Neutrophil (primary cell): ENCODE measurements around the gene PSRC1.

Experiments used
- H3K27ac ChIP-seq: fragments of 200-600 bp; sonication (generic); 2 replicates; pipeline ENCODE4 v1.5.1; 2016; ENCODE audit warnings: mild to moderate bottlenecking, moderate library complexity
- H3K27me3 ChIP-seq: fragments of 200-600 bp; sonication (generic); 2 replicates; pipeline ENCODE4 v1.6.0; 2016; ENCODE audit warnings: mild to moderate bottlenecking
- H3K36me3 ChIP-seq: fragments of 200-600 bp; sonication (generic); 2 replicates; pipeline ENCODE4 v1.5.1; 2017
- H3K4me1 ChIP-seq, 2 experiments: fragments of 200-600 bp in 1 of 2; sonication (generic) in 1 of 2; 1 replicate in 1 of 2; 2 replicates in 1 of 2; pipeline versions ENCODE4 v1.5.1 to v1.6.1; 2013 to 2016; ENCODE audit warnings: low read depth in 1 of 2, low read length in 1 of 2, mild to moderate bottlenecking in 1 of 2, moderate library complexity in 1 of 2; ENCODE audit not compliant: control insufficient read depth in 1 of 2, insufficient read depth in 1 of 2
- H3K4me3 ChIP-seq, 2 experiments: fragments of 200-600 bp in 1 of 2; sonication (generic) in 1 of 2; 1 replicate in 1 of 2; 2 replicates in 1 of 2; pipeline ENCODE4 v1.5.1; 2013 to 2016; ENCODE audit warnings: low read depth in 1 of 2, low read length in 1 of 2, mild to moderate bottlenecking in 1 of 2, moderate library complexity in 1 of 2
- H3K9me3 ChIP-seq: fragments of 200-600 bp; sonication (generic); 2 replicates; pipeline ENCODE4 v1.5.1; 2016
- TF ChIP-seq, protein P1 (sequence below): fragments of 200-600 bp; sonication (generic); IDR thresholded peaks from 2 replicates; pipeline ENCODE4 v1.5.1; 2016; ENCODE audit warnings: antibody characterized with exemption

PSRC1 gene

GRCh38 chr1:109265016-109265415 is 17.9 kb downstream of the PSRC1 start:
- Histone ChIP-seq H3K27me3 (peaks cover 10% of the 10 kb centered on the region), H3K4me3 (no peak overlapping the region), H3K27ac (no peak overlapping the region), H3K36me3 (no peaks in the 10 kb centered on the region), H3K4me1 (peaks cover 0 to 5% of the 10 kb centered on the region in 2 experiments), H3K9me3 (no peaks in the 10 kb centered on the region)
- TF ChIP-seq, protein P1, sequence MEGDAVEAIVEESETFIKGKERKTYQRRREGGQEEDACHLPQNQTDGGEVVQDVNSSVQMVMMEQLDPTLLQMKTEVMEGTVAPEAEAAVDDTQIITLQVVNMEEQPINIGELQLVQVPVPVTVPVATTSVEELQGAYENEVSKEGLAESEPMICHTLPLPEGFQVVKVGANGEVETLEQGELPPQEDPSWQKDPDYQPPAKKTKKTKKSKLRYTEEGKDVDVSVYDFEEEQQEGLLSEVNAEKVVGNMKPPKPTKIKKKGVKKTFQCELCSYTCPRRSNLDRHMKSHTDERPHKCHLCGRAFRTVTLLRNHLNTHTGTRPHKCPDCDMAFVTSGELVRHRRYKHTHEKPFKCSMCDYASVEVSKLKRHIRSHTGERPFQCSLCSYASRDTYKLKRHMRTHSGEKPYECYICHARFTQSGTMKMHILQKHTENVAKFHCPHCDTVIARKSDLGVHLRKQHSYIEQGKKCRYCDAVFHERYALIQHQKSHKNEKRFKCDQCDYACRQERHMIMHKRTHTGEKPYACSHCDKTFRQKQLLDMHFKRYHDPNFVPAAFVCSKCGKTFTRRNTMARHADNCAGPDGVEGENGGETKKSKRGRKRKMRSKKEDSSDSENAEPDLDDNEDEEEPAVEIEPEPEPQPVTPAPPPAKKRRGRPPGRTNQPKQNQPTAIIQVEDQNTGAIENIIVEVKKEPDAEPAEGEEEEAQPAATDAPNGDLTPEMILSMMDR = no peak

DNA sequence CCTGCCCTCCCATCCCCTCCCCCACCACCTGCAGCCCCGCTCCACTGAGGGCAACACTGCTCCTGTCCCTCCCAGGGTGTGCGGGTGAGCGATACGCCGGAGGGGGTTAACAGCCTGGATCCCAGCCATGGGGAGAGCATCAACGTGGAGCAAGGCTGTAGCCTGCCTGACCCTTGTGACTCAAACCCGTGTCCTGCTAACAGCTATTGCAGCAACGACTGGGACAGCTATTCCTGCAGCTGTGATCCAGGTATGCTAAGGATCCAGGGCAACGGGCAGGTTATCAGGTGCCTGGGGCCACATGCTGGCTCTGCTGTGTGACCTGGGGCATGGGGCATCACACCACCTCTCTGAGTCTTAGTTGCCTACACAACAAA is 18.6 kb downstream of the PSRC1 start:
- Histone ChIP-seq H3K9me3 (no peaks in the 10 kb centered on the region), H3K27me3 (peaks cover 10% of the 10 kb centered on the region), H3K4me3 (no peak overlapping the region), H3K36me3 (no peaks in the 10 kb centered on the region), H3K4me1 (peaks cover 0 to 5% of the 10 kb centered on the region in 2 experiments), H3K27ac (no peak overlapping the region)
- TF ChIP-seq, protein P1 = no peak

GRCh38 chr1:109263597-109264378 is 19.2 kb downstream of the PSRC1 start:
- Histone ChIP-seq H3K4me1 (peaks cover 0 to 5% of the 10 kb centered on the region in 2 experiments), H3K4me3 (no peak overlapping the region), H3K27ac (no peak overlapping the region), H3K27me3 (peaks cover 10% of the 10 kb centered on the region), H3K36me3 (no peaks in the 10 kb centered on the region), H3K9me3 (no peaks in the 10 kb centered on the region)
- TF ChIP-seq, protein P1 = peak; percentile 97

- TF ChIP-seq, protein P1 = no peak
- peaks cover 10% of the 10 kb centered on the region for H3K27me3 ChIP-seq
- H3K4me3 ChIP-seq = no peak overlapping the region
- no peaks in the 10 kb centered on the region for H3K9me3 ChIP-seq
- H3K27ac ChIP-seq = no peak overlapping the region
- no peaks in the 10 kb centered on the region for H3K36me3 ChIP-seq
- H3K4me1 ChIP-seq = peaks cover 0 to 5% of the 10 kb centered on the region in 2 experiments
These were observed 19.7 kb downstream of the PSRC1 start for GRCh38 chr1:109263234-109263596.

- TF ChIP-seq, protein P1 = no peak
- Histone ChIP-seq H3K27ac (no peak overlapping the region), H3K4me1 (peaks cover 0 to 5% of the 10 kb centered on the region in 2 experiments), H3K9me3 (no peaks in the 10 kb centered on the region), H3K27me3 (peaks cover 10% of the 10 kb centered on the region), H3K4me3 (no peak overlapping the region), H3K36me3 (no peaks in the 10 kb centered on the region)
These were observed 20.5 kb downstream of the PSRC1 start for GRCh38 chr1:109262231-109263055.
